Measurements from ENCODE around the gene ITGA3.

DNA sequence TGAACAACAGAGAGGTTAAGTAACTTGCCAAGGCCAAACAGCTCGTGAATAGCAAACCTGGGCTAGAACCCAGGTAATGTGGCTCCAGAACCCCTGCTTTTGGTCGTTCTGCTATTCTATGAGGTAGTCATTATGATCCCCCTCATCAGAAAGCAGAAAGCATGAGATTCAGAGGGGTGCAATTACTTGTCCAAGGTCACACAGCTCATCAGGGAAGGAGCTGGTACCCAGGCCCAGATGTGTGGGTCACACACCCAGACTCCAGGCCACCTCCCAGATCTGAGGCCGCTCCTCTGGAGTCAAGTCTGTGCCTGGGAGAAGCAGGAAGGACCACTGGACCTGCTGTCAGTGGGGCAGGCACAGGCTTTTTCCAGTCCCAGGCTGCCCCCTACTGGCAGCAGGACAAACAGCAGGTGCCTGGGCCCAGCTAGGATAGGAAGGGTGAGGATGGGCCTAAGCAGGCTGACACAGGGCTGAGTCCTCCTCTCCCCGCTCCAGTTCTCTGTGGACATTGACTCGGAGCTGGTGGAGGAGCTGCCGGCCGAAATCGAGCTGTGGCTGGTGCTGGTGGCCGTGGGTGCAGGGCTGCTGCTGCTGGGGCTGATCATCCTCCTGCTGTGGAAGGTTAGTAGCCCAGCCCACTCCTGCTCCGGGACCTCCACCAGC lies 31.5 kb downstream of the ITGA3 start:
- TF ChIP-seq, protein P1, sequence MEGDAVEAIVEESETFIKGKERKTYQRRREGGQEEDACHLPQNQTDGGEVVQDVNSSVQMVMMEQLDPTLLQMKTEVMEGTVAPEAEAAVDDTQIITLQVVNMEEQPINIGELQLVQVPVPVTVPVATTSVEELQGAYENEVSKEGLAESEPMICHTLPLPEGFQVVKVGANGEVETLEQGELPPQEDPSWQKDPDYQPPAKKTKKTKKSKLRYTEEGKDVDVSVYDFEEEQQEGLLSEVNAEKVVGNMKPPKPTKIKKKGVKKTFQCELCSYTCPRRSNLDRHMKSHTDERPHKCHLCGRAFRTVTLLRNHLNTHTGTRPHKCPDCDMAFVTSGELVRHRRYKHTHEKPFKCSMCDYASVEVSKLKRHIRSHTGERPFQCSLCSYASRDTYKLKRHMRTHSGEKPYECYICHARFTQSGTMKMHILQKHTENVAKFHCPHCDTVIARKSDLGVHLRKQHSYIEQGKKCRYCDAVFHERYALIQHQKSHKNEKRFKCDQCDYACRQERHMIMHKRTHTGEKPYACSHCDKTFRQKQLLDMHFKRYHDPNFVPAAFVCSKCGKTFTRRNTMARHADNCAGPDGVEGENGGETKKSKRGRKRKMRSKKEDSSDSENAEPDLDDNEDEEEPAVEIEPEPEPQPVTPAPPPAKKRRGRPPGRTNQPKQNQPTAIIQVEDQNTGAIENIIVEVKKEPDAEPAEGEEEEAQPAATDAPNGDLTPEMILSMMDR (IDR thresholded peaks at IDR 0.05; ENCODE audit: low read depth, low read length, missing input control) = peak; percentile 92
- TF ChIP-seq, protein P2, sequence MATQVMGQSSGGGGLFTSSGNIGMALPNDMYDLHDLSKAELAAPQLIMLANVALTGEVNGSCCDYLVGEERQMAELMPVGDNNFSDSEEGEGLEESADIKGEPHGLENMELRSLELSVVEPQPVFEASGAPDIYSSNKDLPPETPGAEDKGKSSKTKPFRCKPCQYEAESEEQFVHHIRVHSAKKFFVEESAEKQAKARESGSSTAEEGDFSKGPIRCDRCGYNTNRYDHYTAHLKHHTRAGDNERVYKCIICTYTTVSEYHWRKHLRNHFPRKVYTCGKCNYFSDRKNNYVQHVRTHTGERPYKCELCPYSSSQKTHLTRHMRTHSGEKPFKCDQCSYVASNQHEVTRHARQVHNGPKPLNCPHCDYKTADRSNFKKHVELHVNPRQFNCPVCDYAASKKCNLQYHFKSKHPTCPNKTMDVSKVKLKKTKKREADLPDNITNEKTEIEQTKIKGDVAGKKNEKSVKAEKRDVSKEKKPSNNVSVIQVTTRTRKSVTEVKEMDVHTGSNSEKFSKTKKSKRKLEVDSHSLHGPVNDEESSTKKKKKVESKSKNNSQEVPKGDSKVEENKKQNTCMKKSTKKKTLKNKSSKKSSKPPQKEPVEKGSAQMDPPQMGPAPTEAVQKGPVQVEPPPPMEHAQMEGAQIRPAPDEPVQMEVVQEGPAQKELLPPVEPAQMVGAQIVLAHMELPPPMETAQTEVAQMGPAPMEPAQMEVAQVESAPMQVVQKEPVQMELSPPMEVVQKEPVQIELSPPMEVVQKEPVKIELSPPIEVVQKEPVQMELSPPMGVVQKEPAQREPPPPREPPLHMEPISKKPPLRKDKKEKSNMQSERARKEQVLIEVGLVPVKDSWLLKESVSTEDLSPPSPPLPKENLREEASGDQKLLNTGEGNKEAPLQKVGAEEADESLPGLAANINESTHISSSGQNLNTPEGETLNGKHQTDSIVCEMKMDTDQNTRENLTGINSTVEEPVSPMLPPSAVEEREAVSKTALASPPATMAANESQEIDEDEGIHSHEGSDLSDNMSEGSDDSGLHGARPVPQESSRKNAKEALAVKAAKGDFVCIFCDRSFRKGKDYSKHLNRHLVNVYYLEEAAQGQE (IDR thresholded peaks at IDR 0.05) = no peak
- TF ChIP-seq YY1 (IDR thresholded peaks at IDR 0.05) (no peak), JUND (IDR thresholded peaks at IDR 0.05) (no peak), RAD21 (IDR thresholded peaks at IDR 0.05) (peak; percentile 88 to 96)
